ENCODE measurements around the gene SYNGAP1. TPM values are rescaled to one million over a fixed set of nuclear protein-coding genes. Genes with fewer than 3 reads are reported as not detected.
A peak's percentile ranks its signal among the peaks of the same experiment; 100 is the strongest.

SYNGAP1 gene
- polyA plus RNA-seq, 1 of the 3 experiments (the other 2 are of a cell fraction), result 8.8 TPM

- H3K27ac ChIP-seq (ENCODE audit: low read depth in 2 of 2, low read length in 1 of 2), result peak within 1 kb of the TSS; percentile 57 to 79; a peak in 3 of 4 replicates
- ChIA-PET POLR2A (interaction anchor here (0.9 to 1.7 kb wide), 5 partner anchors 9 to 126 kb away, joined by 3 to 9 read pairs (median 4); partner anchors contain the start of genes BAK1 and CUTA), CTCF (interaction anchor here (0.8 to 2.0 kb wide), 6 partner anchors 13 to 135 kb away, joined by 3 to 8 read pairs (median 4); no protein-coding TSS in a partner anchor)
- peaks cover 0 to 21% of the 10 kb centered on the region in 2 experiments; a peak in 1 of 4 replicates for H3K4me1 ChIP-seq (ENCODE audit: control insufficient read depth in 1 of 2, insufficient read depth in 2 of 2, low read depth in 1 of 2, low read length in 1 of 2)
- WGBS (ENCODE audit: low lambda C conversion rate), result 2% methylated on average over 12 of the region's 65 CpGs
- H3K9me2 ChIP-seq, result no peaks in the 10 kb centered on the region
- peak within 1 kb of the TSS; percentile 85 for H2AFZ ChIP-seq (ENCODE audit: low read depth)
- peak within 1 kb of the TSS; percentile 81 to 85 for H3K4me3 ChIP-seq (ENCODE audit: low read depth in 2 of 2, low read length in 1 of 2)
- H3K9me3 ChIP-seq, result no peaks in the 10 kb centered on the region
- H3K9ac ChIP-seq, result peak within 1 kb of the TSS; percentile 71
- H3F3A ChIP-seq (replicated peaks; ENCODE audit: insufficient read depth), result peaks cover 16% of the 10 kb centered on the region
- no peaks in the 10 kb centered on the region for H3K27me3 ChIP-seq (ENCODE audit: insufficient read depth)
- no peaks in the 10 kb centered on the region for H4K20me1 ChIP-seq (ENCODE audit: insufficient read depth)
- H3K79me2 ChIP-seq (ENCODE audit: insufficient read depth), result peaks cover 32% of the 10 kb centered on the region
- H3K36me3 ChIP-seq (replicated peaks in 1 of 2; ENCODE audit: control insufficient read depth in 1 of 2, insufficient read depth in 2 of 2, low read length in 1 of 2), result peaks cover 10 to 23% of the 10 kb centered on the region in 2 experiments
- peak; percentile 99 for DNase-seq
- H3K4me2 ChIP-seq, result peak within 1 kb of the TSS; percentile 82
- TF ChIP-seq NFIC (IDR thresholded peaks at IDR 0.05; ENCODE audit: borderline replicate concordance), result no peak
- 0 out of 2 replicates have a peak, but pooled peaks have one; percentile 17 for TF ChIP-seq ZBTB33 (IDR thresholded peaks at IDR 0.05; ENCODE audit: borderline replicate concordance, low read depth)
- 0 out of 2 replicates have a peak, but pooled peaks have one; percentile 14 for TF ChIP-seq NRF1 (IDR thresholded peaks at IDR 0.05; ENCODE audit: low read depth, low read length)
- no peak for TF ChIP-seq GATA2 (CRISPR knock-in tag; IDR thresholded peaks at IDR 0.05)
- TF ChIP-seq USF2 (IDR thresholded peaks at IDR 0.05; ENCODE audit: borderline replicate concordance, low read depth, low read length), result no peak
- no peak for TF ChIP-seq JUND (IDR thresholded peaks at IDR 0.05)
- no peak for TF ChIP-seq MEF2A (IDR thresholded peaks at IDR 0.05; ENCODE audit: borderline replicate concordance, low read depth)
- peak; percentile 96 for TF ChIP-seq POLR2AphosphoS5 (IDR thresholded peaks at IDR 0.05; ENCODE audit: low read depth, low read length)
- no peak for TF ChIP-seq REST (IDR thresholded peaks at IDR 0.05; ENCODE audit: low read depth, low read length)
- no peak; the same call in 1 of the 2 replicates for TF ChIP-seq PBX3 (IDR thresholded peaks at IDR 0.05)
- TF ChIP-seq ELF1 (IDR thresholded peaks at IDR 0.05), result peak; percentile 56; the same call in 1 of the 2 replicates
- no peak for TF ChIP-seq RXRA (IDR thresholded peaks at IDR 0.05; ENCODE audit: borderline replicate concordance, low read depth)
- TF ChIP-seq RFX5 (IDR thresholded peaks at IDR 0.05; ENCODE audit: low read length), result no peak
- TF ChIP-seq IRF3 (IDR thresholded peaks at IDR 0.05; ENCODE audit: low read depth, low read length), result peak; percentile 60
- no peak for TF ChIP-seq TEAD4 (IDR thresholded peaks at IDR 0.05; ENCODE audit: borderline replicate concordance, insufficient read depth)
- TF ChIP-seq GABPA (IDR thresholded peaks at IDR 0.05; ENCODE audit: low read depth), result peak; percentile 92
- peak; percentile 97 for TF ChIP-seq MAX (IDR thresholded peaks at IDR 0.05; ENCODE audit: low read depth)
- TF ChIP-seq SMC3 (IDR thresholded peaks at IDR 0.05; ENCODE audit: low read depth, low read length), result no peak
- peak; percentile 8; the same call in 1 of the 2 replicates for TF ChIP-seq FOXJ3 (CRISPR knock-in tag; IDR thresholded peaks at IDR 0.05)
- peak; percentile 80 for TF ChIP-seq CHD2 (IDR thresholded peaks at IDR 0.05; ENCODE audit: low read length, partially characterized antibody)
- TF ChIP-seq SIN3A (IDR thresholded peaks at IDR 0.05; ENCODE audit: borderline replicate concordance, low read depth, low read length), result peak; percentile 93
- no peak for TF ChIP-seq FOSL2 (IDR thresholded peaks at IDR 0.05; ENCODE audit: borderline replicate concordance, low read depth)
Measured at GRCh38 chr6:33454009-33454946, 34.4 kb downstream of the SYNGAP1 start, which contains the start of gene ZBTB9. ZBTB9 (plus strand) TSS chr6:33454576; CDS start chr6:33455101, 525 bp downstream.

Data from SK-N-SH (cell line).